GM12891 (cell line): ENCODE data around the gene SLC7A9.

ENCODE experiments used
- POLR2A ChIP-seq: IDR thresholded peaks from 2 replicates; pipeline ENCODE4 v1.6.1; 2011; ENCODE audit warnings: low read depth, low read length, control low read depth
- POLR2AphosphoS5 ChIP-seq: IDR thresholded peaks from 2 replicates; pipeline ENCODE4 v1.6.1; 2011; ENCODE audit warnings: low read depth, low read length, control low read depth

GRCh38 chr19:32879741-32880140 lies 10.2 kb upstream of the SLC7A9 start:
- TF ChIP-seq POLR2AphosphoS5 (no peak), POLR2A (no peak)
